GM12801 (cell line): ENCODE measurements around the gene RHEB.

Experiments used
- TF ChIP-seq, protein P1 (sequence below): IDR thresholded peaks from one replicate; pipeline ENCODE4 v1.5.1; 2011; ENCODE audit warnings: control low read depth; ENCODE audit not compliant: insufficient read length; ENCODE audit errors: extremely low read depth

The RHEB gene

DNA sequence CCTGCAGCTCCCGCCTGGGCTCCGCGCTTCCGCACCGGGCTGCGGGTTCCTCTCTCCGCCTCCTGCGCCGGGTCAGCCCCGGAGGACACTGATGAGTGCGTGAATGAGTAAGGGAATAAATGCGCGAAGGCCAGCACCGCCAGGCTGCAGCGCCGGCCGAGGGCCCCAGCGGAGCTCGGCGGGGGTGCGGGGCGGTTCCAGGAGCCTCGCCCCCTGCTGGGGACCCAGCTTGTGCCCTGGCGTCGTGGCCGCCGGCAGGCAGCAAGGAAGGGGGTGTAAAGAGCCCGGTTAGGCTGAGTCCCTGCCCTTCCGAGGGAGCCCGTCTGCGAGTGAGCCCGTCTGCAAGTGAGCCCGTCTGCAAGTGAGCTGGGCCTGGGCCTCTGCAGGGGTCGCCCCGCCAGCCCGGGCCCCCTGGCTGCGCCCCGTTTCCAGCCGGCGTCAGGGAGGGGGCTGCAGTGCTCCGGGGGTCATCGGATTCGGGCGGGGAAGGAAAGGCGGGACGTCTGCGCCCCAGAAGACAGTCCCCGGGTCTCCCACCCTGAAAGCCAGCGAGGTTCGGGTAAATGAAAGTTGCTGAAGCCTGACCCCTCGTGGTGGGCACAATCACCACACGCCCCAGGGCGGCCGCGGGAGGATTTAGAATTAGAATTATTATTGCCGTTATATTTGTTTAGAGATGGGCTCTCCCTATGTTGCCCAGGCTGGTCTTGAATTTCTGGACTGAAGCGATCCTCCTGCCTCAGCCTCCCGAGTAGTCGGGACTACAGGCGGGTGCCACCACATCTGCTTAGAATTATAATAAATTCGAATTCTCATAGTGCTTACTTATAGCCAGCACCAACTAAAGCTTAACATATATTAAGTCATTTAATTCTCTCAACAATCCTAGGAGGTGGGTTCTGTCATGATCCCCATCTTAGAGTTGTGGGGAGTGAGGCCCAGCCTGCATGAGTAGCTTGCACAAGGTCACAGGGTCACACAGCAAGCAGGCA, 71.1 kb downstream of the RHEB start:
- TF ChIP-seq, protein P1, sequence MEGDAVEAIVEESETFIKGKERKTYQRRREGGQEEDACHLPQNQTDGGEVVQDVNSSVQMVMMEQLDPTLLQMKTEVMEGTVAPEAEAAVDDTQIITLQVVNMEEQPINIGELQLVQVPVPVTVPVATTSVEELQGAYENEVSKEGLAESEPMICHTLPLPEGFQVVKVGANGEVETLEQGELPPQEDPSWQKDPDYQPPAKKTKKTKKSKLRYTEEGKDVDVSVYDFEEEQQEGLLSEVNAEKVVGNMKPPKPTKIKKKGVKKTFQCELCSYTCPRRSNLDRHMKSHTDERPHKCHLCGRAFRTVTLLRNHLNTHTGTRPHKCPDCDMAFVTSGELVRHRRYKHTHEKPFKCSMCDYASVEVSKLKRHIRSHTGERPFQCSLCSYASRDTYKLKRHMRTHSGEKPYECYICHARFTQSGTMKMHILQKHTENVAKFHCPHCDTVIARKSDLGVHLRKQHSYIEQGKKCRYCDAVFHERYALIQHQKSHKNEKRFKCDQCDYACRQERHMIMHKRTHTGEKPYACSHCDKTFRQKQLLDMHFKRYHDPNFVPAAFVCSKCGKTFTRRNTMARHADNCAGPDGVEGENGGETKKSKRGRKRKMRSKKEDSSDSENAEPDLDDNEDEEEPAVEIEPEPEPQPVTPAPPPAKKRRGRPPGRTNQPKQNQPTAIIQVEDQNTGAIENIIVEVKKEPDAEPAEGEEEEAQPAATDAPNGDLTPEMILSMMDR = no peak

DNA sequence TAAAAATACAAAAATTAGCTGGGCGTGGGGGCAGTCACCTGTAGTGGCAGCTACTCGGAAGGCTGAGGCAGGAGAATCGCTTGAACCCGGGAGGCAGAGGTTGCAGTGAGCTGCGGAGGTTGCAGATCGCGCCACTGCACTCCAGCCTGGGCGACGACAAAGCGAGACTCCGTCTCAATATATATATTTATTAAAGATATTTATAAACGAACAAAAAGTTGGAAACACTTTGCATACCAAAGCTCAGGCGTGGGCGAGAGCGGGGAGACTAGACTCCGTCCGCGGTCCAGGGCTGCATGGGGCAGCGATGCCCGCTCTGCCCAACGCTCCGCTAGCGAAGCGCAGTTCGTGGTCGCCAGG, 71.8 kb downstream of the RHEB start:
- TF ChIP-seq, protein P1 = no peak

DNA sequence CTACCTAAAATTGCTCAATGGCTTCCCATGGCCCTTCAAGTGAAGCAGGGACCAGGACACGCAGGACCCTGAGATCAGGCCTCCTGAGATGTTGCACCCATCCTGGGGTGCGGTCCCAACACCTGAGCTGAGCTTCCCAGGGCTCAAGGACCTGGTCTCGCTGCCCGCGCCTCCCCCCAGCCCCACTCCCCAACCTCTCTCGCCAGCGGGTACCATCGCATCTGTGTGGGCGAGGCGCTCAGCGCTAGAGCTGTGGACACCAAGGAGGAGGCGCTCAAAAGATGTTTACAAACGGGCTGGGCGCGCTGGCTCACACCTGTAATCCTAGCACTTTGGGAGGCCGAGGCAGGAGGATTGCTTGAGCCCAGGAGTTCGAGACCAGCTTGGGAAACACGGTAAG, 72.4 kb downstream of the RHEB start:
- TF ChIP-seq, protein P1 = no peak

DNA sequence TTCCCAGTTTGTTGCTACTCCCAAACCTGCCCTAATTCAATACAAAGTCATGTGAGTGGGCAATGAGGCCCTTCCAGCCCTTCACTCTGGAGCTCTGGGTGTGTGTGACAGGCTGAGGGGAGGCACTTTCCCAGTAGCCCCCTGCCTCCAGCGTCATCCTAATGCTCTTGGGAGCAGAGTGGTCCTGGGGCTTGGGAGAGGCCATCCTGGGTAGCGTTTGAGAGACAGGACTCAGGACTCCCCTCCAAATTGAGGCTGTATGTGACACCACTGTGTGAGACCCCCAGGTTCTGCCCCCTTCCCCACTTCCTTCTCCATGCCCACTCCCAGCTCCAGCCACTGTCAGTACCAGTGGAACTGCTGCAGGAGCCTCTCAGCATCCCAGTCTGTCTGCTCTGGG, 73.3 kb downstream of the RHEB start:
- TF ChIP-seq, protein P1 = no peak

DNA sequence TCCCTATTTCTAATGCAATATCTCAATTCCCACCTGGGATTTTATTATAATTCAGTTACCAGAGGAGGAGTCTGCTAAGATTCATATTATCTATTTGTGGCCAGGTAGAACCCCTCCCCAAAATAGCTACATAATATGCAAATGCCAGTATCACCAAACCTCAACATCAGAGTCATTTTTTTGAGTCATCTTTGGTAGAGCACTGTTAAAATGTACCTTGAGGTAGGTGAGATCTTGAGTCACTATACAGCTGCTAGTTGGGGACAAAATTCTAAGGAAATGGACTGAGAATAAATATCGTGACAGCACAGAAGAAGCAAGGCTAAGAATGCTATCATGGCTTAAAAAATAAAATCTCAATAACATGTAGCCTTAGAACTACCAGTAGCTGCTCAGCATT, 75.1 kb downstream of the RHEB start:
- TF ChIP-seq, protein P1 = no peak

DNA sequence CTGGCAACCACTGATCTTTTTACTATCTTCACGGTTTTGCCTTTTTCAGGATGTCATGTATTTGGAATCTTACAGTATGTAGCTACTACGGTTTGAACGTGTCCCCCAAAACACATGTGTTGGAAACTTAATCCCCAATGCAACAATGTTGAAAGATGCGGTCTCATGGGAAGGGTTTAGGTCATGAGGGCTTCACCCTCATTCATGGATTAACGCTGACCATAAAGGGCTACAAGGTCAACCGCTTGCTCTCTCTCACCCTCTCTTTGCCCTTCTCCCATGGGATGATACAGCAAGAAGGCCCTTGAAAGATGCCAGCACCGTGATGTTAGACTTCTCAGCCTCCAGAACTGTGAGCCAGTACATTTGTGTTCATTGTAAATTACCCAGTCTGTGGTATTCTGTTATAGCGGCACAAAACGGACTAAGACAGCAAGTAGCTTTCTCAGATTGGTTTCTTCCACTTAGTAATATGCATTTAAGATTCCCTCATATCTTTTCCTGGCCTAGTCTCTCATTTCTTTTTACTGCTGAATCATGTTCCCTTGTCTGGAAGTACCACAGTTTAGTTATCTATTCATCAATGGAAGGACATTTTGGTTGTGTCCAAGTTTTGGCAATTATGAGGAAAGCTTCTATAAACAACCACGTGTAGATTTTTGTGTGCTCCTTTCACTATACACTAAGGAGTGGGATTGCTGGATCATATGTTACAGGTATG, 76.8 kb downstream of the RHEB start:
- TF ChIP-seq, protein P1 = no peak

DNA sequence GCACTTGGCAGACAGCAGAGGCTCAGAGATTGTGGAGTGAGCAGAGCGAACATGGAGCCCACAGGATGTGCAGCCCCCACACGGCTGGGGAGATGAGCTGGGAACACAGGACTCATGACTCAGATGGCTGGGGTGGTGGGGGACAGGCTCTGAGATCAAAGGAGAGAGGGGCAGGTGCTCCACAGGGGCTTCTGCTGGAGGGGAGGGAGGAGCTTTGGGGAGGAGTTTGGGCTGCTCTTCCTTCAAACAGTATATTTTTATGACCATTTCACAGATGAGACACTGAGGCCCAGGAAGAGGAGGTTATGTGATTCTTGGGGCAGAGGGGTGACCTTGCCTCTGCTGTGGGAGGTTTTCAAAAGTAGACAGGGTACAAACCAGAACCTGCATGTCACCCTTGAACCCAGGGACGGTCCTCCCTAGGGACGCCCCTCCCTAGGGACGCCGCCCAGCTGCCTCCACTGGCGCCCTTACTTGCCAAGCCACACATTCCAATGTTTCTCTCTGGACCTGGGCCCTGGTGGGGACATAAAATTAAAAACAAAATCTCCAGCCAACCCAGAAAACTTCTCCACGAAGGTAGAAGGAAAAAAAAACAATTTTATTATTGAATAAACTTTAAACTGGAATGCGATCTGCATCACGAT, 78.8 kb downstream of the RHEB start:
- TF ChIP-seq, protein P1 = no peak
